HL-60 (cell line): Measurements from ENCODE around the gene ITGA4.
A peak's percentile ranks its signal among the peaks of the same experiment; 100 is the strongest.

Source experiments
- DNase-seq, 2 experiments: peaks; one replicate each; pipeline ENCODE4 v3.0.0-alpha.2; 2010 to 2020; ENCODE audit warnings: low read depth in 1 of 2, low spot score in 1 of 2
- H3K27ac ChIP-seq: fragments of 250-450 bp; sonication (Bioruptor Pico); replicated peaks from 2 replicates; pipeline ENCODE4 v1.5.1; 2020; ENCODE audit warnings: mild to moderate bottlenecking, moderate library complexity
- H3K27me3 ChIP-seq: fragments of 250-450 bp; sonication (Bioruptor Pico); 2 replicates; pipeline ENCODE4 v1.5.1; 2021; ENCODE audit warnings: mild to moderate bottlenecking, moderate library complexity; ENCODE audit not compliant: insufficient read depth, poor library complexity, severe bottlenecking
- H3K4me3 ChIP-seq: replicated peaks from 2 replicates; pipeline ENCODE4 v1.5.1; 2011; ENCODE audit warnings: mild to moderate bottlenecking, control low read depth, low read length; ENCODE audit not compliant: insufficient read depth
- CTCF ChIP-seq: IDR thresholded peaks from one replicate; pipeline ENCODE4 v1.5.1; 2011; ENCODE audit warnings: low read length, control low read depth, inconsistent platforms; ENCODE audit not compliant: insufficient read depth
- GABPA ChIP-seq: IDR thresholded peaks from 2 replicates; pipeline ENCODE4 v1.6.1; 2012; ENCODE audit warnings: low read depth
- POLR2AphosphoS5 ChIP-seq: IDR thresholded peaks from 2 replicates; pipeline ENCODE4 v1.6.1; 2012; ENCODE audit warnings: low read depth
- REST ChIP-seq: IDR thresholded peaks from 2 replicates; pipeline ENCODE4 v1.6.1; 2012; ENCODE audit warnings: low read depth; ENCODE audit not compliant: insufficient replicate concordance
- SPI1 ChIP-seq: IDR thresholded peaks from 2 replicates; pipeline ENCODE4 v1.6.1; 2012; ENCODE audit warnings: low read depth, mild to moderate bottlenecking, borderline replicate concordance
- long read RNA-seq: library from polyadenylated mRNA; unstranded; transcript quantifications from one replicate; pipeline ENCODE4 v2.0.0, GENCODE V29; 2020

Gene ITGA4
- long read RNA-seq, full-length matches to known transcripts, result 315 of 526 reads
- long read RNA-seq, partial matches to known transcripts, result 138 of 526 reads
- long read RNA-seq, other reads (novel, unspliced or antisense), result 73 of 526 reads

- no peaks in the 10 kb centered on the region for H3K27me3 ChIP-seq
- H3K27ac ChIP-seq, result peak within 1 kb of the TSS; percentile 100
- TF ChIP-seq REST (no peak), POLR2AphosphoS5 (peak; percentile 75), GABPA (no peak), CTCF (peak; percentile 71), SPI1 (peak; percentile 79)
- H3K4me3 ChIP-seq, result peak within 1 kb of the TSS; percentile 75
- peak; percentile 61 to 90 for DNase-seq
These were observed at the start of gene ITGA4 for GRCh38 chr2:181457121-181457740. Gene ITGA4, plus strand, starts transcription at chr2:181457386. Its CDS starts 269 bp downstream, at chr2:181457655.

- DNase-seq, result no peak
- Histone ChIP-seq H3K4me3 (no peak overlapping the region), H3K27me3 (no peaks in the 10 kb centered on the region), H3K27ac (no peak overlapping the region; the same call in 1 of the 2 replicates)
- TF ChIP-seq REST, result no peak
- no peak for TF ChIP-seq POLR2AphosphoS5
These were observed 48.3 kb upstream of the ITGA4 start for GRCh38 chr2:181408861-181409260.

GRCh38 chr2:181411105-181411849 lies 45.9 kb upstream of the ITGA4 start:
- H3K27ac ChIP-seq, result peak overlapping the region; percentile 71
- TF ChIP-seq GABPA, result no peak
- TF ChIP-seq POLR2AphosphoS5, result peak; percentile 86
- DNase-seq, result peak; percentile 51 to 89
- no peak overlapping the region for H3K4me3 ChIP-seq
- no peaks in the 10 kb centered on the region for H3K27me3 ChIP-seq

- Histone ChIP-seq H3K4me3 (no peak overlapping the region), H3K27ac (peak overlapping the region; percentile 65), H3K27me3 (no peaks in the 10 kb centered on the region)
- no peak for DNase-seq
- TF ChIP-seq POLR2AphosphoS5 (no peak), SPI1 (peak; percentile 19; the same call in 1 of the 2 replicates), CTCF (no peak)
These were observed 37.9 kb upstream of the ITGA4 start for GRCh38 chr2:181419129-181419855.
